ENCODE measurements around the gene CPXM1. TPM values are rescaled to one million over a fixed set of nuclear protein-coding genes. Genes with fewer than 3 reads are reported as not detected.
"Not testable (repeated sequence)": the region's sequence is repeated elsewhere in the genome, so short reads cannot be mapped to it uniquely, and the experiment has no call there.

Gene CPXM1
- total RNA-seq, 1 donor from 2014 or later, result 1.0 TPM

- DNase-seq, result no peak
These were observed 26.2 kb upstream of the CPXM1 start for GRCh38 chr20:2826655-2827054.

GRCh38 chr20:2825761-2826160 lies 25.3 kb upstream of the CPXM1 start:
- intact Hi-C loops (cut with DNase I), result no loop called here
- DNase-seq, result no peak
- ATAC-seq (ENCODE audit: poor library complexity), result no peak

More at GRCh38 chr20:2826655-2827054, 26.2 kb upstream of the CPXM1 start:
- ATAC-seq (ENCODE audit: poor library complexity), result no peak
- intact Hi-C loops (cut with DNase I), result no loop called here

GRCh38 chr20:2822073-2822472 lies 21.6 kb upstream of the CPXM1 start:
- no peak for DNase-seq
- intact Hi-C loops (cut with DNase I), result no loop called here
- no peak for ATAC-seq (ENCODE audit: poor library complexity)

DNA sequence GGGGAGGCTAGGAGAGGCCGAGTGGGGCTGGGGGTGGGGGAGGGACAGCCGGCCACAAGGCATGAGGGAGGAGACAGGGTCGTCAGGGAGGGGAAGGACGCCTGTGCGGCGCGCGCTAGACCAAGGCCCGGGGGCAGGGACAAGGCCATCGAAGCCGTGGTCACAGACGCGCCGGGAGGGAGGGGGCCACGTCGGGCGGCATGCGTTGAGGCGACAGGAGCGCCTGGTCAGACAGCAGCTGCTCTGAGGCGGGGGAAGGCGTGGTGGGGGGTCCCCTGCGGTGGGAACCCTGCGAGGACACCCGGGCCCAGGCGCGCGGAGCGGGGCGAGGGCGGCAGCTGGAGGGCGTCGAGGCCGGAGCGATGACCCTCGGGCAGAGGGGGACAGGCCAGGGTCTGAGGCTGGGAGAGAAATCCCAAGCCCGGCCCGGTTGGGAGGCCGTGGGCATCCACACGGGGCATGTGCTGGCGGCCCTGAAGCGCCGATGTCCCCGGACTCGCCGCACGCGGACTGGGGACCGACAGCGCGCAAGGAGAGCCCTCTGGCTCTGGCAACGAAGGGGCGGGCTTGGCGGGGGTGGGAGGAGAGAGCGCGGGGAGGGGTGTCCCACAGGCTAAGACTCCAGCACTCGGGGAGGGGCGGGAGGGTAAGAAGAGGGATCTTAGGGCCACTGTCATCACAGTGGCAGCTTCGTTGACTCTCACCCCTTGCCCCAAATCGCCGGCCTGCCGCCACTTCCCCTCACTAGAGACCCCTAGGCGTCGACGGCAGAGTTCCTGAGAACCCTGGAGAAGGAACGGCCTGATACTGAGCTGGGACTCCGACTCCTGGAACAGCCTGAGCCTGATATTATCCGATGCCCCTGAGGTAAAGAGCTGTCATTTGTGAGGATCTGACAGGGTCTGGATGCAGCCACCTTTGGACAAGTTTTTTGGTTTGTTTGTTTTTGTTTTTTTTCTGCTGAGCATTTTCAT lies 20.8 kb upstream of the CPXM1 start:
- intact Hi-C loops (cut with DNase I), result no loop called here
- ATAC-seq (ENCODE audit: poor library complexity) (peak; percentile 40), DNase-seq (peak; percentile 42)

DNA sequence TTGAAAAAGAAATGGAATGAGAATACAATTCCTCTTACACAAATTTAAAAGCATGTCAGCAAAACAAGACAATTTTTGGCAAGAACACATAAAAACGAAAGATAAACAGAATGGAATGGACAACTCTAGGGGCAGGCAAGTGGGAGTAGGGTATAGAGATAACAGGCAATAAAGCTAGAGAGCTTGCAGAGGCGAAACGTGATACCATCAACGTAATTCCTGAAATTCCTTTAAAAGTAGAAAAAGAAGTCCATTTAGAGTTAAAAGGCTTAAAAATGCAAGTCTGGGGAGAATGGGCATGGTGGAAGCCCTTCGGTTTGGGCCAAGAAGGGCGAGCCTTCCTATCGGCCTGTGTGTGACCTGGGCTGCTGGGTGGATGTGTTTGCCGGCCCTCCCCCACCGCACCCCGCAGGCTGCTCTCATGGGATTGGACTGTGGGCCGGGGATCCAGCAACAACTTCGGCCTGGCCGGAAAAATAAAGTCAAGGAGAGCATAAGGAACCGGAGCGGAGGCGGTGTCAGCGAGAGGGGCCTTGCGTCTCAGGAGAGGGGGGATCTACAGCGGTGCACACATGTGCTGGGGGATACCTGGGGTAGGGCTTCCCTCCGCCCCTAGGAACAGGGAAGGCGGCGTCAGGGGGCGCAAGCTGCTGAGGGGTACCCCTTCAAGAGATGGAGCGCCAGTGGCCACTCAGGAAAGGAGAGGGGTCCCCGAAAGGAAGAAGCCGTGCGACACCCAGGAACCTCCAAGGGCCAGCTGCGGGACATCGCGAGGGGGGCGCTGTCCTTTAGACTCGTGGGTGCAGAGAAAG lies 19.9 kb upstream of the CPXM1 start:
- ATAC-seq (ENCODE audit: poor library complexity) (peak; percentile 30), DNase-seq (no peak)
- intact Hi-C loops (cut with DNase I), result no loop called here

DNA sequence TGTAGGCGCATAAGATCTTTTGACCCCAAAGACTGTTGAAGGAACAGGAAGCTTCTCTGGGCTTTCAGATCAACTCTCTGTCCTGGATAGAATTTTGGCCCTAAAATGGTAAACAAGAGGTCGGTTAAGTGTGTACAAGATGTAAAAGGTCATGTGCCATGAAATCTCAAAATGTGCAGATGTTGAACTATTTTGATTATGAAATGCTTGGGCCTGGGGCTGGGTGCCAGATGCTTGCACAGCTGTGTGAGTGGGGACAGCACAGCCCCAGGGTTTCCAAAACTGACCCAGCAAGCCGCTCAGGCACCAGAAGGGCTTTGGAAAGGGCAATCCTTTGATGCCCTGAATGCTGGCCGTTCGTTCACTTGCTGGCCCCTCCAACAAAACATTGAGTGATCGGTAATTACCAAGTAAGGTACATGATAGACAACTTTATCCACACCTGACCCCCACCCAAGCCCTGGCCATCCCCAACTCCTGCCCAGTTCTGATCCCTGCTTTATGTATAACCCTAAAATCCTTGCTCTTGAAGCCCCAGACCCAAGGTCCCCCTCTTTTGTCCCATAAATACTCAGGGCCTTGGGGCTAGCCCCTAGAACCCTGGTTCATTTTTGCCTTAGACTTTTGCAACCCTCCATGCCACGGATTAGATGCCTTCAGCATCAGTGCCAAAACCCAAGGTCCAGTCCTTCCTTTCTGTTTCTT lies 17.6 kb upstream of the CPXM1 start:
- intact Hi-C loops (cut with DNase I), result no loop called here
- DNase-seq, result peak; percentile 70
- ATAC-seq (ENCODE audit: poor library complexity), result peak; percentile 60

DNA sequence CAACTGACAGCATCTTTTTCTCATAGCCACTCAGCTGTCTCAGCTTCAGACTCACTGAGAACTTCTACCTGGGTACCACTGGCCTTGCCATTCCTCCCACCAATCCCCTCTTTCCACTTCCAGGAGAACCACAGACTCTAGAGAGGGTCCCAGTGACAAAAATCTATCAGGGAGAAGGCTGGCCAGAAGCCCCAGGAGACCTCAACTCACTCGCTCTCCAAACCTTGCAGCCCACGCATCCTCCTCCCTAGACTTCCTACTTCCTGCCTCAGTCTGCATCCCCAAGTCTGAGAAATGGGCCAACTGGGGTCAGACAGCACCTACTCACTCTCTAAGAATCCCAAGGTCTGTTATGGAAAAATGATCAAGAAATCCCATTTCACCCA lies 16.9 kb upstream of the CPXM1 start:
- DNase-seq (no peak), ATAC-seq (ENCODE audit: poor library complexity) (no peak)
- intact Hi-C loops (cut with DNase I), result no loop called here

DNA sequence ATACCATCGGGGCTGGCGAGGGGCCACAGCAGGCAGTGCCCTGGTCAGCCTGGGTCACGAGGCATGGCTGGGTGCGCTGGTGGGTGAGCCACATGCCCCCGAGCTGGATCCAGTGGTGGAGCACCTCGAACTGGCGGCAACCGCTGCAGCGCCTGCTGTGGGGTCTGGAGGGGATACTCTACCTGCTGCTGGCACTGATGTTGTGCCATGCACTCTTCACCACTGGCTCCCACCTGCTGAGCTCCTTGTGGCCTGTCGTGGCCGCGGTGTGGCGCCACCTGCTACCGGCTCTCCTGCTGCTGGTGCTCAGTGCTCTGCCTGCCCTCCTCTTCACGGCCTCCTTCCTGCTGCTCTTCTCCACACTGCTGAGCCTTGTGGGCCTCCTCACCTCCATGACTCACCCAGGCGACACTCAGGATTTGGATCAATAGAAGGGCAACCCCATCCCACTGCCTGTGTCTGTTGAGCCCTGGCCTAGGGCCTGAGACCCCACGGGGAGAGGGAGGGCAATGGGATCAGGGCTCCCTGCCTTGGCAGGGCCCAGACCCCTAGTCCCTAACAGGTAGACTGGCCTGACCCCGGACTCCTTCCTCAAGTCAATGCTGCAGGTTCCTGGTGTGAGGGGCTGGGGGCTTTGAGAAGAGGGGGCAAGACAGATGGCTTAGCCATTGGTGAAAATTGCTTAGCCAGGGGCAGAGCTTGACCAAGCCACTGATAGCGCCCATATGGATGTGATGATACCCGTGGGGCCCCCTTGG lies 16.3 kb upstream of the CPXM1 start:
- no peak for DNase-seq

GRCh38 chr20:2816030-2816582 lies 15.7 kb upstream of the CPXM1 start, which contains the start of gene TMEM239:
Gene TMEM239 (plus strand): TSS chr20:2816364. CDS start chr20:2816555, 191 bp downstream.
- DNase-seq (no peak), ATAC-seq (ENCODE audit: poor library complexity) (no peak)
- intact Hi-C loops (cut with DNase I), result no loop called here

More for the DNA sequence above, 16.3 kb upstream of the CPXM1 start:
- ATAC-seq (ENCODE audit: poor library complexity), result no peak
- intact Hi-C loops (cut with DNase I), result no loop called here

GRCh38 chr20:2815242-2815900 lies 14.9 kb upstream of the CPXM1 start:
- intact Hi-C loops (cut with DNase I), result no loop called here
- DNase-seq (no peak), ATAC-seq (ENCODE audit: poor library complexity) (no peak)

DNA sequence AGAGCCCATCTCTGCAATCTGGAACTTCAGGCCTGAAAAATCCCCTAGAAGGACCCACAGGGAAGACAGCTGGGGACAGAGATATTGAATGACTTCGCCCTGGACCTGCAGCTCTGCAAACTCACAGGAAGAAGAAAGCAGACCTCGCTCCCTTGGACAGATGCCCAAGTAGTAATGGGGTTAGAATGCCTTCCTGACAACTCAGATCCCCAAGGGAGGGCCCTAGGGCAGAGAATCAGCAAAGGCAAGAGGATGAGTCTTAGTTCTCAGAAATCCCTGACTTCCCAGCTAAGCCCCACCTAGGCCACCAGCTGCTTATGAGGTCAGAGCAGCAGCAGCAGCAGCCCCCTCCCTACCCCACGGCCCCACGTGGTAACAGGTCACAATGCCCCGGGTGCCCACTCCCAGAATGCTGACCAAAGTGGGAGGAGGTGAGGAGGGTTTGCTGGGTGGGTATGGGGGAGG lies 14.2 kb upstream of the CPXM1 start, which contains the start of gene C20orf141:
Gene C20orf141 (plus strand): TSS at position 401 of the 465 bp plus-strand sequence. CDS start 198 bp downstream, outside the sequence.
- ATAC-seq (ENCODE audit: poor library complexity) (peak; percentile 34), DNase-seq (no peak)
- intact Hi-C loops (cut with DNase I), result no loop called here

DNA sequence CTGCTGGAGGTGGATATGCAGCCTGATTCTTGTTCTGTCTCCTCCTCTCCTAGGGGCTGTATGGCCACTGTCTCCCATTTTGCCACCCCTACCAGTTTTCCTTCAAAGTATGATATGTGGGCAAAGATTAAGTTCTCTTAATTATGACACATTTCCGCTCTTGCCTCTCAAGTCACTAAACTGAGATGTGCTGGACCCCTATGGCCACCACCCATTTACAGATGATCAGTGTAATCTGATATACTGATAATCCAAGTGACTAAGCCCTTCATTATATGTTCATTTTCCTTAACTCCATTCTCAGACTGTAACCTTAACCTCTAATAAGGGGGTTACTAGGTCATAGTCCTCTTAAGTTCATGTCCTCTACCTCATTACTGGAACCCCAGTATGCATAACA lies 13.6 kb upstream of the CPXM1 start:
- intact Hi-C loops (cut with DNase I), result no loop called here
- no peak for DNase-seq
- no peak for ATAC-seq (ENCODE audit: poor library complexity)

DNA sequence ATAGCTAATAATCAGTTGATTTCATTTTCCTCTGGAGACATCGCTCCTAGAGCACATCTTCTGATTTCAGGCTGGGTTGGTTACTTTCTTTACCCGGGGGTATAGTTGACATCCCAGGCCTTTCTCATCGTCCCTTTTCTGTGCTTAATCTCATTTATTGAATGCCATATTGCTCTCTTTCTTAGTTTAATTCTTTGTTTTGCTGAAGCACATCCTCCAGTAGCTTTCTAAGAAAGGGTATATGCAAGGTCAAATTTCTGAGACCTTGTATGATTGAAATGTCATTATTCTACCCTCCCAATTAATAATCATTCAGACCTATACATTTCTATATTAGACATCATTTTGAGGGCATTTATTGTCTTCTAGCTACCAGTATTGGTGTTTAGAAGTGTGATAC lies 11.8 kb upstream of the CPXM1 start:
- ATAC-seq (ENCODE audit: poor library complexity), result no peak
- intact Hi-C loops (cut with DNase I), result no loop called here
- no peak for DNase-seq

DNA sequence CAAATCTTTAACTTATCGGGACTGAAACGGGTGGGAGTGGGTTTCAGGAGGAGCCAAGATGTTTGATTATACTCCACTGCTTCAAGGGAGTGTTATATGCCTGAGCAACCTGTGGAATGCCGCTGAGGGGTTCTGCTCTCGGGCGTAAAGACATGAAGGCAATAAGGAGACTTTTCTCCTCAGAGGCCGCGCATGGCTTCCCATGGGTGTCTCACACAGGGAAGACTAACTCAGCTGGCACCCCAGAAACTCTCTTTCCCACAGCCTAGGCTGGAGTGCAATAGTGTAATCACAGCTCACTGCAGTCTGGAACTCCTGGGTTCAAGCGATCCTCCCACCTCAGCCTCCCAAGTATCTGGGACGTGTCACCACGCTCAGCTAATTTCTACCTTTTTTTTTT lies 9.3 kb upstream of the CPXM1 start:
- intact Hi-C loops (cut with DNase I), result no loop called here
- ATAC-seq (ENCODE audit: poor library complexity), result no peak
- DNase-seq, result no peak

GRCh38 chr20:2807929-2808328 lies 7.5 kb upstream of the CPXM1 start:
- intact Hi-C loops (cut with DNase I); DNase-seq; ATAC-seq (ENCODE audit: poor library complexity): not testable (repeated sequence)

DNA sequence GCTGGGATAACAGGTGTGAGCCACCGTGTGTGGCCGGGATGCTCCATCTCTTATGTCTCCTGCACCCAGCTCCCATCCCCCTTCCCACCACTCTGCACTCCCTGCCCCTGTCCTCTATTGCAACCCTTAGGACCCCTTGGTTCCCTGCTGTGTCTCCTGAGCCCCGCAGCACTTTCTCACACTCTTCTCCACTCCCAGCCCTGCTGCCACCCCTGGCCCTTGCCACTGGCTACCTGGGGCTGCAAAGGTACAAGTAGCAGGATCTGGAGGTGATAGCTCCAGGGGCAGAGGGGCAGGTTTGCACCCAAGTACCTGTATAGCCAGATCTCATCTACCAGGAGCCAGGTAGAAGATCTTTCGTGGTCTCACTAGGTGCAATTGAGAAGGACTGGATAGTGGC lies 6.6 kb upstream of the CPXM1 start:
- no peak for ATAC-seq (ENCODE audit: poor library complexity)
- intact Hi-C loops (cut with DNase I), result no loop called here
- no peak for DNase-seq

GRCh38 chr20:2806351-2806701 lies 5.9 kb upstream of the CPXM1 start:
- DNase-seq (no peak), ATAC-seq (ENCODE audit: poor library complexity) (no peak)
- intact Hi-C loops (cut with DNase I), result no loop called here

Measured in Right ventricle myocardium superior (tissue), 1 donor.